Measurements from ENCODE around the gene OSBP2.

Gene OSBP2

GRCh38 chr22:30910358-30910757 is 215.7 kb downstream of the OSBP2 start:
- no peak for DNase-seq

DNA sequence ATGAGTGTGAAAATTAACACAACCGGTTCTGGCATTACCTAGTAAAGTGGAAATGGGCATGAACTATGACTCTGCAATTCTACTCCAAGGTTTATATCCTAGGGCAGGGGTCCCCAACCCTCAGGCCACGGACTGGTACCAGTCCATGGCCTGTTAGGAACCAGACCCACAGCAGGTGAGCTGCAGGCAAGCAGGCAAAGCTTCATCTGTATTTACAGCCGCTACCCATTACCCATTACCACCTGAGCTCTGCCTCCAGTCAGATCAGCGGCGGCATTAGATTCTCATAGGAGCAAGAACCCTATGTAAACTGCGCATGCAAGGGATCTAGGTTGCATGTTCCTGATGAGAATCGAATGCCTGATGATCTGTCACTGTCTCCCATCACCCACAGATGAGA is 224.1 kb downstream of the OSBP2 start:
- DNase-seq: no peak

DNA sequence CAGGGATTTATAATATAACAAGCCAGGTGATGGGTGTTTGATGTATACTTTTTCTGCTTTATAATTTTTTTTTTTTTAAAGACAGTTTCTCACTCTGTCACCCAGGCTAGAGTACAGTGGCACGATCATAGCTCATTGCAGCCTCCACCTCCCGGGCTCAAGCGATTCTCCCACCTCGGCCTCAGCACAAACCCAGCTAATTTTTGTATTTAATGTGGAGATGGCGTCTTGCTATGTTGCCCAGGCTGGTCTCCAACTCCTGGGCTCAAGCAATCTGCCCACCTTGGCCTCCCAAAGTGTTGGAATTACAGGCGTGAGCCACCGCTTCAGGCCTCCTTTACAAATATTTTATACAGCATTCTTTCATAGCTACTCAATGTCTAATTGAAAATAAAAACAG is 225.3 kb downstream of the OSBP2 start:
- no peak for DNase-seq

GRCh38 chr22:30920407-30920806 is 225.7 kb downstream of the OSBP2 start:
- peak; percentile 90 for DNase-seq

GRCh38 chr22:30921108-30921507 is 226.4 kb downstream of the OSBP2 start:
- no peak for DNase-seq

DNA sequence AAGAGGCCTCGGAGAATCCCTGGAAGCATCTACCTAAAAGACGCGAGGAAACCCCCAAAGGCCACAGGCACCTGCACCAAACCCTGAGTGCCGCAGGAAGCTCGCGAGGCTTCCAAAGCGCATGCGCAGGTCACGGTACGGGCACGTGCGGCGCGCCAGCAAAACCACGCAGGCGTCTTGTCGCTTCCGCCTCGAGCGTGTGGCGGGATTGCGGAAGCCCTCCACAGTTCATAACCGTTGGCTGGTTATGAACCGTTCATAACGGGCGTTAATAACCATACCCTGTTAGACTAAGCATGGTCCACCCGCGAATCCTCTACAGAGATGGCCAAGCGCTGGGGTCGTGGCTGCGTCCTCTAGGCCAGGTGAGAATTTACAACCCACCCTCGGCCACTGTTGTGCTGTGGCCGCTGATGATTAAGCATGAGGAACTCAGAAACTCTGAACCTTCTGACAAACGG is 227.5 kb downstream of the OSBP2 start:
- peak; percentile 68 for DNase-seq

GRCh38 chr22:30923168-30923900 is 228.7 kb downstream of the OSBP2 start:
- no peak for DNase-seq

- no peak for DNase-seq
Measured at GRCh38 chr22:30925667-30926066, 231.0 kb downstream of the OSBP2 start.

GRCh38 chr22:30926706-30927105 is 232.0 kb downstream of the OSBP2 start:
- DNase-seq: no peak

GRCh38 chr22:30927806-30928205 is 233.1 kb downstream of the OSBP2 start:
- no peak for DNase-seq

DNA sequence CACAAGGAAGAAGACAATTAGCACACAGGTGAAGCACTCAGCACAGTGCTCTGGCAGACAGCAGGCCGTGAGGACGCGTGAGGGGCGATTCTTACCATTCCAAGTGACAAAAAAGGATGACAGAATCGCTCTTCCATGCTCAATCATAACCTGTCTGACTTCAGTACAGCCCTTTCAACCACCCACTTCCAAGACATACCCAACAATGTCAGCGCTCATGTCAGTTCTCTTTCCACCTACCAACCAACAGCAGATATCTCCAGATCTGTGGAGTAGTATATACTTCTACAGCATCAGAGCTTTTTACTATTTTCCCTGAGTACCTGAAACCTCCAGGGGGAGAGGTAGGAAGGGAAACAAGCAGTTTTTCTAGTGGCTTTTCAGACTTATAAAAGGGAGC is 233.7 kb downstream of the OSBP2 start:
- no peak for DNase-seq

GRCh38 chr22:30930228-30930627 is 235.6 kb downstream of the OSBP2 start:
- no peak for DNase-seq

- no peak for DNase-seq
Measured at GRCh38 chr22:30931541-30932300, 237.0 kb downstream of the OSBP2 start.

GRCh38 chr22:30932661-30933060 is 238.0 kb downstream of the OSBP2 start:
- no peak for DNase-seq

GRCh38 chr22:30933457-30933856 is 238.8 kb downstream of the OSBP2 start:
- DNase-seq: no peak

DNA sequence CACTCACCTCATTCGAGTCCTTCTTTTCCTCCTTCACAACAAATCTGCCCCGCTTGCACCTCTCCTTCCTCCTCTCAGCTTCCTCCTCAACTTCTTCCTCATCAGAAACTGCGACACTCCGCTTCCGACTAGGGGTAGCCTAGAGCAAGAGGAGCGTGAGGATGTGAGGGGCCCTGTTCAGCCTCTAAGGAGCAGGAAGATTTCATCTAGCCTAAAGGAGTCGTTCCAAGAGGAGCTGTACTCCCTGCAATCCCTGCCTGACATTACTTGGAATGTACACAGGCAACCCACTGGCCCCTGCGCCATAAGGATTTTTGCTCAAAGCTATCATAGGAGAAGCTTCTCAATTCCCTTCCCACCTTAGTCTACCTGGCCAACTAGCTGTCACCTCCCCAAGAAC is 239.4 kb downstream of the OSBP2 start:
- no peak for DNase-seq

DNA sequence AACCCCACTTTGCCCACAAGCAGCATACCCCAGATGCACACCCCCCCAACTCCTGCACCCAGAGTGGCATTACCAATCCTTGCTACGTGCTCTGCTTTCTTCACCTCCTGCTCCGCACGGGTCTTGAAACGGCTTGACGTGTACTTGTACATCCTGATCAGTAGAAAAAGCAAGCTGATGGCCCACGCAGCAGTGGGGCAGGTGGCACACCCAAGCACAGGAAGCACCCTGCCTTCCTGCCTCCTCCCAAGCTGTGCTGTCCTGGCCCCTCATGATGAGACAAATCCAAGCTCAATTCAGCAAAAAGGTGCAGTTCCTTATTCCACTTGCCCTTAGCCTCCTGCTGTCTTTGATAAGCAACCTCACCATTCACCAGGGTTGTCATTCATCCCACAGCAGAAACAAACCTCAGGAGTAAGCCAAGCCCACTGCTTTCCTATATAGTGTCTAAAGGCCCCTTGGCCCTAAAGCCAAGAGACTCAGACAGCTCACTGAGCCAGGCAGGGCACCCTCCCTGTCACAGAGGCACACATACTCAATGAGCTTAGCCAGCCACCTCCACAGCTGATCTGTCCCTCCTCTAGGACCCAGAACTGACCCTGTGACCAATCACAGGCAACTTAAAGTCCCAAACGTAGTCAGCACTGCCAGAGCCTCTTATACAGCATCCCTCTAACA is 246.2 kb downstream of the OSBP2 start:
- no peak for DNase-seq

DNA sequence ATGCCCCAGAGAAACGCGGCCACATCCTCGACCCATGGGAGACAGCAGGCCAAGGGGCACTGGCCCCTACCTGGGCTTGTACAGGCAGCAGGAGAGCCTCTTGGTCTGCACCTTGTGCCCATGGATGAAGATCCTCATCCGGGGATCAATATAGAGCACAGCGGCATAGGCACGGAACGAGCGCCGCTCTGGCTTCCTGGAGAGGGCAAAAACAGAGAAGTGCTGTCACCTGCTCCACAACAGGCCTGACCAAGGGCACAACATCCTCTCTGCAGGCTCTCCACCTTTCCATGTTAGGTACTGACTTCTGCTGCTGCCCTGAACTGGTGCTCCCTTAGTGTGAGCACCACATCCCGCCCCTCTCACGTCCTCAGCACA is 246.7 kb downstream of the OSBP2 start:
- DNase-seq: no peak

DNA sequence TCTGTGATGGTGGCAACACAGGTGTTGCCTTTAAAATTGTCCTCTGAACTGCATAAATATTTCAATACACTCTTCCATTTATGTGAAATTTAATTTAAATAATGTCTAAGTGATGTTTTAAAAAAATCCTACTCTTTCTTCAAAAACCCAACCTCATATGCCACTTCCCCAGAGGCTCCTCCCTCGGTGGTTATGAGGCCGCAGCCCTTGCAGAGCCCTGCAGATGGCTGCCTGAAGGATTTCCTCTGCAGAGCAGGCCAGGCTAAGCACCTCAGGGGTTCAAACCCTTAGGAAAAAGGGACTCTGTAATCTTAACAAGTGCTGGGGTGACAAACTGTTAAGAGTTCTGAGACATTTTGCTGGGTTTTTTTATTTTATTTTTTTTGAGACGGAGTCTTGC is 248.7 kb downstream of the OSBP2 start:
- no peak for DNase-seq

DNA sequence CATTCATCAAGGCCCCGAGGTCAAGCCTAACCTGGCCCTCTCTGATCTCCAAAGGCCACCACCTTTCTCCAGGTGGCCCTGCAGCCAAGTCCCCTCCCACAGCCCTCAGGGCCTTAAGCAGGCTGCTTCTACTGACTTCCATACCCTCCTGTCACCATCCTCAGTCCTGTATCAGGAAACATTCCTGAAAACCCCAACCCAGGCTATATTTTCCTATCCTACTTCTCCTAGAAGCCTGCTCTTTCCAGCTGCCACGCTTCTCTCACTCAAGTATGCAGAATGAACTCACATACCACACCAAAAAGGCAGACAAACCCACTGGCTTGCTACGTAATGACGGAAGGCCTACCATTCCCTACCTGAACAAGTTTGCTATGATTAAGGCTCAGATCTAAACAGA is 250.3 kb downstream of the OSBP2 start:
- DNase-seq: no peak

DNA sequence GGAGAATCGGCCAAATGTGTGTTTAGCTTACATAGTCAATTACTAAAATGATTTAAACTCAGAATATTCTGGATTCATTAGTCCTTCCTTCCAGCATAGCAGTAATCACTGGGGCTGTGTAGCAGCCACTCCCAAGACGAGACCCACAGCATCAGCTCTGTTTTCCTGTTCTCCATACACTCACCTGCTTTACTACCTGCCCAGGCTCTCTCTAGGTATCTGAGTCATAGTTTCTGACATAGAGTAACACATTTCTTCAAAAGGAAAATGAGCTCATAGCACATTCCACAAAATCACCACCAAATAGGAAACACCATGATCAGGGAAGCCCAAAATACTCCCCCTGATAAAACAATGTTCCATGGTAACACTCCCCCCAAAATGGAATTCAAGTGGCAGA is 251.0 kb downstream of the OSBP2 start:
- no peak for DNase-seq

GRCh38 chr22:30946354-30946753 is 251.7 kb downstream of the OSBP2 start:
- no peak for DNase-seq

DNA sequence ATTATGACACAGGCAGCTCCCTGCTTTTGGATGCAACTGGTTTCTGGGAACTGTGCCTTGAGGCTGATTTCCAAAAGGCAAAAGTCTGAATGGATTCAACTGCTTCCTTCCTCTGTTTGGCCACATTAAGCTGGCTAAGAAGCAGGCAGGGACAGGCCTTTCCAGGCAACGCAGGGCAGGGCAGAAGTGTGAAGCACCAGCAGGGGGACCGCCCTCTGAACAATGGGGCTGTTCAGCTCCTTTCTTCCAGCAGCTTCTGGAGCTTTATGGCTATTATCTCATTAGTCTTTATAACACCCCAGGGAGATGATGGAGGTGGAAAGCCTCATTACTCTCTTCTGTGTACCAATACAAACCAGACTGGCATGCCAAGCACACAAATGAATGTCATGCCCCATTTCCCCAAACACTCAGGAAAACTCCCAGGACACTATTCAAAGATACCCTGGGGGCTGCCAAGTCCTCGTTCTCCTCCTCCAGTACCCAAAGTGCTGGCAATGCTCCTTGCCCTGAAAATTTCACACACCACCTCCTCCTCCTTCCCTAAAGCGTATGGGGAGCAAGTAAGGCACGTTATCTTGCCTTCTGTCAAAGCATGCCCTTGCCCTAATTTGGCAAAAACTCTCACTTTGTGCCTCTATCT is 252.6 kb downstream of the OSBP2 start:
- DNase-seq: peak; percentile 14

Measured in eye (tissue), 1 donor.